Activated CD4-positive, alpha-beta T cell treated with anti-CD3 and anti-CD28 coated beads, Interleukin-2, amount 50 U/mL, for 48 hours (primary cell): ENCODE measurements around the gene DTNBP1.

Experiments used
- DNase-seq, 2 experiments: peaks; one replicate each; pipeline ENCODE4 v3.0.0-alpha.2; 2020

The DTNBP1 gene

GRCh38 chr6:15474196-15474595 lies 188.6 kb downstream of the DTNBP1 start:
- no peak for DNase-seq

- DNase-seq, result no peak
Measured at GRCh38 chr6:15473741-15474161, 189.1 kb downstream of the DTNBP1 start.

GRCh38 chr6:15473174-15473573 lies 189.7 kb downstream of the DTNBP1 start:
- DNase-seq, result no peak
